GM18870 (cell line): Measurements from ENCODE around the gene DTNBP1.

Experiments
- ATAC-seq: cut with Tn5 transposase; IDR thresholded peaks from one replicate; pipeline ENCODE4 v1.9.1; 2021; ENCODE audit warnings: moderate library complexity; ENCODE audit not compliant: unreplicated experiment

The DTNBP1 gene

DNA sequence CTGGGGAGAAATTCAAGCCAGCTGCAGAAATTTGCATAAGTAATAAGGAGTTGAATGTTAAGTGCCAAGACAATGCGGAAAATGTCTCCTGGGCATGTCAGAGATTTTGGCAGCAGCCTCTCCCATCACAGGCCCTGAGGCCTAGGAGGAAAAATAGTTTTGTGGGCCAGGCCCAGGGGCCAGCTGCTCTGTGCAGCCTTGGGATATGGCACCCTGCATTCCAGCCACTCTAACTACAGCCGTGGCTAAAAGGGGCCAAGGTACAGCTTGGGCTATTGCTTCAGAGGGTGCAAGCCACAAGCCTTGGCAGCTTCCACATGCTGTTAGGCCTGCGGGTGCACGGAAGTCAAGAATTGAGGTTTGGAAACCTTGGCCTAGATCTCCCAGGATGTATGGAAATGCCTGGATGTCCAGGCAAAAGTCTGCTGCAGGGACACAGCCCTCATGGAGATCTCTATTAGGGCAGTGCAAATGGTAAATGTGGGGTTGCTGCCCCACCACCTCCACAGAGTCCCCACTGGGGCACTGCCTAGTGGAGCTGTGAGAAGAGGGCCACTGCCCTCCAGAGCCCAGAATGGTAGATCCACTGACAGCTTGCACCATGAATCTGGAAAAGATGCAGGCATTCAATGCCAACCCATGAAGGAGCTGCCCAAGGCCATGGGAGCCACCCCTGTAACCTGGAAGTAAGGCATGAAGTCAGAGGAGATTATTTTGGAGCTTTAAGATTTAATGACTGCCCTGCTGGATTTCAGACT lies 126.5 kb downstream of the DTNBP1 start:
- ATAC-seq = no peak

- no peak for ATAC-seq
Observed at GRCh38 chr6:15535495-15536197, 127.2 kb downstream of the DTNBP1 start.

DNA sequence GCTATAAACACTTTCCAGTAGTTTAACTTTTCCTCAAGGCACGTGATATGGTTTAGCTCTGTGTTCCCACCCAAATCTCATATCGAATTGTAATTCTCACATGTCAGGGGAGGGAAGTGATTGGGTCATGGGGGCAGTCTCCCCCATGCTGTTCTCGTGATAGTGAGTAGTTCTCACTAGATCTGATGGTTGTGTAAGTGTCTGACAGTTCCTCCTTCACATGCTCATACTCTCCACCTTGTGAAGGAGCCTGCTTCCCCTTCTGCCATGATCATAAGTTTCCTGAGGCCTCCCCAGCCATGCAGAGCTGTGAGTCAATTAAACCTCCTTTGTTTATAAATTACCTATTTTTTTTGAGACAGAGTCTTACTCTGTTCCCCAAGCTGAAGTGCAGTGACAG lies 127.9 kb downstream of the DTNBP1 start:
- no peak for ATAC-seq

- ATAC-seq = no peak
Observed at GRCh38 chr6:15533379-15534026, 129.3 kb downstream of the DTNBP1 start.

- ATAC-seq = no peak
Observed at GRCh38 chr6:15531973-15532372, 130.9 kb downstream of the DTNBP1 start.

- no peak for ATAC-seq
Observed at GRCh38 chr6:15530411-15530810, 132.4 kb downstream of the DTNBP1 start.

DNA sequence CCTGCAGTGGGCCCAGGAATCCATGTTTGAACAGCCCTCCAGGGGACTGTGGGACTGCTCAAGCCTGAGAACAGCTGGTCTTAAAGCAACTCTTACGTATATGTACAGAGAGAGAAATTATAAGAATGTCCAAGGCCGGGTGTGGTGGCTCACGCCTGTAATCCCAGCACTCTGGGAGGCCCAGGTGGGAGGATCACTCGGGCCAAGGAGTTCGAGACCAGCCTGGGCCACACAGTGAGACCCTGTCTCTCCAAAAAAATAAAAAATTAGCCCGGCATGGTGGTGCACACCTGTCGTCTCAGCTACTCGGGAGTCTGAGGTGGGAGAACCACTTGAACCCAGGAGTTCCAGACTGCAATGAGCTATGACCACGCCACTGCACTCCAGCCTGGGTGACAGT lies 134.0 kb downstream of the DTNBP1 start:
- no peak for ATAC-seq

DNA sequence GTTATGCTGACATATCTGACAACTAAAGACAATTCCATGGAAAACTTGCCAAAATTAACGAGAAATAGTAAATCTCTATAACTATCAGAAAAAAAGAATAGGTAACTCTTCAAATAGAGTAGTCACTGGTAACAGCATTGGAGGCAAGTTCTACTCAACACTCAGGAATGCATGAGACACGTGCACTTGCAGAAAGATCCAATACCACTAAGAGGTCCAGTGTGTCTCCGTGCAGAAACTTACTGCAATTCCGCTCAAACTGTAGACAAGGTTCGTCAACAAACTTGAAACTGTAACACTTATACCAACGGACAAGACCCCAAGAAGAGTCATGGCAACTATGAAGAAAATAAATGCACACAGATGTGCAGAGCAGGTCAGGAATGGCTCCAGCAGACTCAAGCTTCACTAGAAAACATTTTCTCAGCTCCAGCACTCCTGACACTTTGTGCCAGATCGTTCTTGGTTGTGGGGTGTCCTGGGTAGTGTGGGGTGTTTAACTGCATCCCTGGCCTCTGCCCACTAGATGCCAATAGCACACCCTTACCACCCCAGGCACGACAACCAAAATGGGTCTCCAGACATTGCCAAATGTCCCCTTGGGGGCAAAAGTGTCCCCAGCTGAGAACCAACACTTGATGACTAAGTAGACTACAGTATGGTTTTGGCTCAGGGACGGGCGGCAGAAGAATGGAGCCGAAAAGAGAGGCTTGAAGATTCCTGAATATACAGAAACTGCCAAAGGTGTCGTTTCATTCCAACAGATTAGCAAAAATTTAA lies 134.8 kb downstream of the DTNBP1 start:
- no peak for ATAC-seq

DNA sequence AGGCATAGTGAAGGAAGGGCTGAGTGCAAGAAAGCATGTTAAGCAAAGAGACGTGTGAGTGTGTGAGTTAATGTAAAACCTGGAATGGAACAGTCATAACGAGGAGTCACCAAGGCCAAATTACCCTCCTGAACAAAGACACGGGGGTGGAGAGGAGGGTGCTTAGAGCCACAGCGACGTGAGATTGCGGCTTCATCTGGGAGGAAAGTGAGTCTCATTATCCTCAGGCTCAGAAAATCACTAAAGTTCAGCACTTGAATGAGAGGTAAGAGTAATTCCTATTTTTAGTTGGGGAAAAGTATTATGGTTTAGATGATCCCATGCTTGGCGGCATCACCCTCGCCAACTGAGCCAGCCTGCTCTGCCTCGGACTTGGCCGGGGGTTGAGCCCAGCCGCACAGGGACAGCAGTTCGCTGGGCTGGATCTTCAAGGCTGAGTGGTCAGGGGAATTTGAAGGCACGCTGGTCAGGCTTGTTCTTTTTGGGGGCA lies 136.6 kb downstream of the DTNBP1 start:
- no peak for ATAC-seq

- ATAC-seq = no peak
Observed at GRCh38 chr6:15524861-15525401, 137.9 kb downstream of the DTNBP1 start.

- no peak for ATAC-seq
Observed at GRCh38 chr6:15523679-15524630, 138.9 kb downstream of the DTNBP1 start.

DNA sequence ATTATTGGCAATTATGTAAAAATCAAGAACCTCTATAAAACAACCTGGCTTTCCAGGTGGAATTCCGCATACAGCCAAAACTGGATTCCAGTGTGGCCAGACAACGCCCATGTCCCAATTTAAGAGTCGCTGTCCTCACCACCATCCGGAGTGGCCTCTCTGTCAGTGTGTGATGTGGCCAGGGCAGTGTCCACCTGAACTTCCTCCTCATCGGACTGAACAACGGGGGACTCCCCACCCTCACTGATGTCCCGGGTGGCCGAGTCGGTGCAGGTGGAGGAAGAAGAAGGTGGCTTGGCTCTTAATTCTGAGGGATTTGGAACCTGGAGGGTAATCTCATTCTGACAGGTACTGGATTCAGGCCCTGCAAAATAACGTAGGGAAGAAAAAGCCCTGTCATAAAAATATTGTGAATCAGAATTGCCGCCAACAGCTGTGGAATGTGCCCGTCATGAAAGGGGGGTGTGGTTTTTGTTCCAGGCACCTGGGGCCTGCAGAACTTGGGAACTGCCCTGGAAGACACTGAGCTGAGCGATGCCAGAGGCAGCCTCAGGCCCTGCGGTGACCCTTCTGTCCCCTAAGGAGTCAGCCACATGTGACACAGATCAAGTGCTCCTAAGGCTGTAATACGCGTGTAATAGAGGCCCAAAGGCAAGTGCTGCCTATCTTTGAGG lies 139.8 kb downstream of the DTNBP1 start:
- ATAC-seq = no peak

DNA sequence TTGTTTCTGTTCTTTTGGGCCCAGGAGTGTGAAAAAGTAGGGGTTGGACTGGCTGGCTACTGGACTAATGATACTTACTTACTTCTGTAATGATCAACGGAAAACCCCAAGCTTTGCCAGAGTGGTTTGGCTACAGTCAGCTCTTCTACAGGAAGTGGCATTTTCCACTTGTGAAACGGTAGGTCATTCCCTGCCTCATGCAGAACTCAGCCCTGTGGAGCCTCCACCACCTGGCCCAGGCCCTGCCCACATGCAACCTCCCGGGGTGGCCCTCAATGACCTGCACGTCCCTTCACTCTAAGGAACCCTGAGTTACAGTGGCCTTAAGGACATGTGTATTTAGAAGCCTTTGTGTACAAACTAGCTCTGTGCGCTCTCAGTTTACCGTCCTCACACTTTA lies 140.4 kb downstream of the DTNBP1 start:
- no peak for ATAC-seq

DNA sequence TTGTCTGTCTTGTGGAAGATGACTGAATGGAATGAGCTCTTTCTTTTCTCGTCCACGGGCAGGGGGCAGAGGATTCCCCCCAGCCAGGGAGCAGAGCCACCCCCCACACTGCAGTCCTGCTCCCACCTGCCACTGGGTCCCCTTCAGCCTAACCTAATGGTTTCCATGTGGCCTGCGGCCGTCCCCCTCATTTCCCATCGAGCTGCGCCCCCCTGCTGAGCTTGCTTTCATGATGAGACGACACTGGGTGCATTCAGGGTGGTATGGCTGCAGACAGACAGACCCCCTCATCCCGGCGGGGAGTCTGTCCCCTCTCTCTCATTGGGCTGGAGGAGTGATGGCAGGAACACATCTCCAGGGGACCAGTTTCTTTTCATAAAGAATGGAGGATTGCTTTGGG lies 140.8 kb downstream of the DTNBP1 start:
- no peak for ATAC-seq

DNA sequence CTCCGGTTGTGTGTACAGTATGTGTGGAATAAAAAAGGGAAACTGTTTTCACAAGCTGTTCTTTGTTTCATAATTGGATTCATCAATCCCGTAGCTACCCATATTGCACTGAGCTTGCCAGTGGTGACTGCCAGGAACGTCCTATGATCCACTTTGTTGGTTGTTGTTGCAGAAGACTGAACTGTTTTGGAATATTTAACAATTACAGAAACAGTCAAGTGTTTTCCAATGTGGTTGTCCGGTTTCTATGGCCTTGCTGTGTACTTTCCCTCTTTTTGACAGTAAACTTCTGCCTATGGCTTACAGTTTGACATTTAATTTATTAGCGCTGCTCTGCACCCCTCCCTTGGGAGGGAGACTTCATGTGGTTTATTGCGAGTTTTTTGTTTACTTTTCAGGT lies 141.2 kb downstream of the DTNBP1 start:
- ATAC-seq = no peak

DNA sequence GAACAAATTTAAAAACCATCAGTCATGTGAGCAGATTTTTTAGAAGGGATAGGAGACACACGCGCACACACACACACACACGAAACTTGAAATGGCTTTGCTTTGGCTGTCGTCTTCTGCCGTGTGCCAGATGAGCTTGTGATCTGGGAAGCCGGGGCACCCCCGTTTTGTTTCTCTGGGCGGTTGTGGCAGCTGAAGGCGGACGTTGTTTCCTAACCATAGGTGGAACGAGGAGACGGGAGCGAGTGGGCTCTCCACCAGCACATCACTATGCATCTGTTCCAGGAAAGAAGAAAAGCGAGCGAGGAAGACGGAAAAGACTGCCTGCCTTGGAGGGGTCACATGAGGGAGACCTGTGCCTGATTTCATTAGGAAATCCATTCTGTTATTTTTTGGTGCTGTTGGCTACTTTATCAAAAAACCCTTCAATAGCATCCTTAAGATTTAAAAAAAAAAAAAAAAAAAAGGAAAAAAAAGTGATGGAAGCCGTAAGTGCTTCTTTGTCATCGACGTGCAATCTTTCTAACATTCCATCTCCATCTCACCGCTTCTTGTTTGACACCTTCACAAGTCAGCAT lies 142.1 kb downstream of the DTNBP1 start:
- ATAC-seq = no peak

GRCh38 chr6:15519681-15520080 lies 143.1 kb downstream of the DTNBP1 start:
- ATAC-seq = no peak

- no peak for ATAC-seq
Observed at GRCh38 chr6:15518878-15519277, 143.9 kb downstream of the DTNBP1 start.

- ATAC-seq = no peak
Observed at GRCh38 chr6:15518057-15518456, 144.8 kb downstream of the DTNBP1 start.
